H1 (cell line): ENCODE data around the gene BGLAP.

Experiments used
- CEBPB ChIP-seq: IDR thresholded peaks from 2 replicates; pipeline ENCODE4 v1.6.1; 2012; ENCODE audit warnings: low read depth, low read length
- CHD1 ChIP-seq: IDR thresholded peaks from 2 replicates; pipeline ENCODE4 v1.6.1; 2012; ENCODE audit warnings: low read depth, low read length, improper control_type of control experiment
- CHD2 ChIP-seq: IDR thresholded peaks from 2 replicates; pipeline ENCODE4 v1.6.1; 2012; ENCODE audit warnings: low read length, improper control_type of control experiment
- EZH2 ChIP-seq: fragments of 200-600 bp; sonication (generic); IDR thresholded peaks from 2 replicates; pipeline ENCODE4 v1.7.1; 2012; ENCODE audit warnings: low read depth, mild to moderate bottlenecking, moderate library complexity, low read length, inconsistent platforms; ENCODE audit not compliant: severe bottlenecking
- JUND ChIP-seq: IDR thresholded peaks from 2 replicates; pipeline ENCODE4 v1.6.1; 2011; ENCODE audit warnings: mild to moderate bottlenecking, improper control_type of control experiment, low read length
- NANOG ChIP-seq: IDR thresholded peaks from 2 replicates; pipeline ENCODE4 v1.6.1; 2011; ENCODE audit warnings: low read length, low read depth, mild to moderate bottlenecking, inconsistent platforms; ENCODE audit not compliant: insufficient read depth, poor library complexity, severe bottlenecking
- SIX5 ChIP-seq: IDR thresholded peaks from 2 replicates; pipeline ENCODE4 v1.6.1; 2011; ENCODE audit warnings: mild to moderate bottlenecking, low read depth, low read length
- TF ChIP-seq, protein P1 (sequence below): IDR thresholded peaks from 2 replicates; pipeline ENCODE4 v1.6.1; 2012; ENCODE audit warnings: low read length, inconsistent platforms

DNA sequence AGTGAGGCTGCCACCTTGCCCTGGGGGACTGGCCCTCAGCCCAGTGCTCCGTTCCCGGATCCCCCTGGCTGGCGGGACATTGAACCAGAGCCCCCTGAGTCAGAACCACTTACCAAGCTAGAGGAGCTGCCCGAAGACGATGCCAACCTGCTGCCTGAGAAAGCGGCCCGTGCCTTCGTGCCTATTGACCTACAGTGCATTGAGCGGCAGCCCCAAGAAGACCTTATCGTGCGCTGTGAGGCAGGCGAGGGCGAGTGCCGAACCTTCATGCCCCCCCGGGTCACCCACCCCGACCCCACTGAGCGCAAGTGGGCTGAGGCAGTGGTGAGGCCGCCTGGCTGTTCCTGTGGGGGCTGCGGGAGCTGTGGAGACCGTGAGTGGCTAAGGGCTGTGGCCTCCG, 43.5 kb downstream of the BGLAP start:
- TF ChIP-seq, protein P1, sequence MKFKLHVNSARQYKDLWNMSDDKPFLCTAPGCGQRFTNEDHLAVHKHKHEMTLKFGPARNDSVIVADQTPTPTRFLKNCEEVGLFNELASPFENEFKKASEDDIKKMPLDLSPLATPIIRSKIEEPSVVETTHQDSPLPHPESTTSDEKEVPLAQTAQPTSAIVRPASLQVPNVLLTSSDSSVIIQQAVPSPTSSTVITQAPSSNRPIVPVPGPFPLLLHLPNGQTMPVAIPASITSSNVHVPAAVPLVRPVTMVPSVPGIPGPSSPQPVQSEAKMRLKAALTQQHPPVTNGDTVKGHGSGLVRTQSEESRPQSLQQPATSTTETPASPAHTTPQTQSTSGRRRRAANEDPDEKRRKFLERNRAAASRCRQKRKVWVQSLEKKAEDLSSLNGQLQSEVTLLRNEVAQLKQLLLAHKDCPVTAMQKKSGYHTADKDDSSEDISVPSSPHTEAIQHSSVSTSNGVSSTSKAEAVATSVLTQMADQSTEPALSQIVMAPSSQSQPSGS, result no peak
- TF ChIP-seq CEBPB (no peak), NANOG (no peak), CHD1 (no peak), CHD2 (no peak), EZH2 (no peak), SIX5 (no peak), JUND (no peak)
